Liver (tissue), 9 donors: ENCODE results near the gene INPP4B. TPM values are rescaled to one million over a fixed set of nuclear protein-coding genes. Genes with fewer than 3 reads are reported as not detected.

Source experiments
- DNase-seq: peaks from one replicate; pipeline ENCODE4 v3.0.0-alpha.2; 2017; ENCODE audit warnings: low spot score
- H3K27ac ChIP-seq, 2 donors: one replicate each; pipeline ENCODE4 v1.7.0; 2013; ENCODE audit warnings: inconsistent platforms in 2 of 2, low read length in 2 of 2, control low read depth in 1 of 2, low read depth in 1 of 2, mild to moderate bottlenecking in 1 of 2
- H3K27me3 ChIP-seq, 4 donors: one replicate each; pipeline versions ENCODE4 v1.6.1 to v1.7.0; 2013; ENCODE audit warnings: low read length in 3 of 4, inconsistent platforms in 1 of 4, mild to moderate bottlenecking in 1 of 4, moderate library complexity in 1 of 4; ENCODE audit not compliant: control insufficient read depth in 4 of 4, insufficient read depth in 4 of 4
- H3K36me3 ChIP-seq, 4 donors: one replicate each; pipeline versions ENCODE4 v1.6.1 to v1.7.0; 2013; ENCODE audit warnings: low read length in 3 of 4, mild to moderate bottlenecking in 3 of 4, low read depth in 1 of 4, moderate library complexity in 1 of 4; ENCODE audit not compliant: control insufficient read depth in 4 of 4, insufficient read depth in 3 of 4
- H3K4me1 ChIP-seq, 4 donors: one replicate each; pipeline versions ENCODE4 v1.6.1 to v1.7.0; 2013; ENCODE audit warnings: low read length in 3 of 4, mild to moderate bottlenecking in 3 of 4, moderate library complexity in 1 of 4; ENCODE audit not compliant: control insufficient read depth in 4 of 4, insufficient read depth in 4 of 4
- H3K4me3 ChIP-seq, 3 donors: one replicate each; pipeline versions ENCODE4 v1.6.1 to v1.7.0; 2013; ENCODE audit warnings: low read length in 3 of 3, control low read depth in 1 of 3, low read depth in 1 of 3, mild to moderate bottlenecking in 1 of 3
- H3K9ac ChIP-seq, 2 donors: one replicate each; pipeline ENCODE4 v1.7.0; 2013; ENCODE audit warnings: low read length in 2 of 2, mild to moderate bottlenecking in 2 of 2, moderate library complexity in 2 of 2, control low read depth in 1 of 2, low read depth in 1 of 2
- H3K9me3 ChIP-seq, 4 donors: one replicate each; pipeline versions ENCODE4 v1.6.1 to v1.7.0; 2013; ENCODE audit warnings: low read length in 3 of 4; ENCODE audit not compliant: control insufficient read depth in 4 of 4
- ATF3 ChIP-seq: IDR thresholded peaks from 2 replicates; pipeline ENCODE4 v1.6.1; 2016; ENCODE audit warnings: antibody characterized with exemption
- FOXA1 ChIP-seq: IDR thresholded peaks from 2 replicates; pipeline ENCODE4 v1.6.1; 2016; ENCODE audit warnings: antibody characterized with exemption
- FOXA2 ChIP-seq: IDR thresholded peaks from 2 replicates; pipeline ENCODE4 v1.6.1; 2016; ENCODE audit warnings: antibody characterized with exemption
- GABPA ChIP-seq, 2 donors: IDR thresholded peaks in 1 of 2; conservative IDR thresholded peaks in 1 of 2; 2 replicates each; pipeline ENCODE4 v1.6.1; 2016; ENCODE audit warnings: antibody characterized with exemption in 2 of 2, mild to moderate bottlenecking in 1 of 2, moderate library complexity in 1 of 2
- HNF4A ChIP-seq, 2 donors: conservative IDR thresholded peaks; 2 replicates each; pipeline ENCODE4 v1.6.1; 2016; ENCODE audit warnings: antibody characterized with exemption in 2 of 2, mild to moderate bottlenecking in 2 of 2
- HNF4G ChIP-seq: IDR thresholded peaks from 2 replicates; pipeline ENCODE4 v1.6.1; 2016; ENCODE audit warnings: antibody characterized with exemption
- JUND ChIP-seq, 2 donors: IDR thresholded peaks; 2 replicates each; pipeline ENCODE4 v1.6.1; 2016; ENCODE audit warnings: antibody characterized with exemption in 2 of 2
- NR2F2 ChIP-seq: IDR thresholded peaks from 2 replicates; pipeline ENCODE4 v1.6.1; 2016; ENCODE audit warnings: antibody characterized with exemption
- RAD21 ChIP-seq, 2 donors: IDR thresholded peaks; 2 replicates each; pipeline ENCODE4 v1.6.1; 2016; ENCODE audit warnings: antibody characterized with exemption in 2 of 2, mild to moderate bottlenecking in 2 of 2
- RXRA ChIP-seq, 2 donors: IDR thresholded peaks; 2 replicates each; pipeline ENCODE4 v1.6.1; 2017 to 2018; ENCODE audit warnings: antibody characterized with exemption in 2 of 2, mild to moderate bottlenecking in 1 of 2
- SP1 ChIP-seq: IDR thresholded peaks from 2 replicates; pipeline ENCODE4 v1.6.1; 2018; ENCODE audit warnings: antibody characterized with exemption, mild to moderate bottlenecking
- TAF1 ChIP-seq: conservative IDR thresholded peaks from 2 replicates; pipeline ENCODE4 v1.6.1; 2016; ENCODE audit warnings: antibody characterized with exemption, mild to moderate bottlenecking
- YY1 ChIP-seq: IDR thresholded peaks from 2 replicates; pipeline ENCODE4 v1.6.1; 2016; ENCODE audit warnings: antibody characterized with exemption, mild to moderate bottlenecking
- ZBTB33 ChIP-seq: IDR thresholded peaks from 2 replicates; pipeline ENCODE4 v1.6.1; 2016; ENCODE audit warnings: antibody characterized with exemption
- WGBS: extraction: QIAGEN DNeasy Blood & Tissue Kit; methylation state at CpG from one replicate; pipeline ENCODE4 v1.1.7; 2013; 5-methylcytosine and 5-hydroxymethylcytosine counted together
- polyA plus RNA-seq, 2 donors: library from polyadenylated mRNA; stranded (reverse) in 1 of 2; unstranded in 1 of 2; fragments of 200-250 nt in 1 of 2; fragments of >200 nt in 1 of 2; fragmentation: Nextera tagmentation in 1 of 2; extraction: Ambion mirVana in 1 of 2; gene quantifications; one replicate each; pipeline versions ENCODE4 v1.2.1 to v1.2.3, GENCODE V29; 2013 to 2015
- total RNA-seq, 2 donors: library from RNA; depleted of rRNA; stranded (reverse); fragments of >200 nt; gene quantifications; one replicate each; pipeline ENCODE4 v1.2.3, GENCODE V29; 2014
- TF ChIP-seq, protein P1 (sequence below): IDR thresholded peaks from 2 replicates; pipeline ENCODE4 v1.6.1; 2016; ENCODE audit warnings: antibody characterized with exemption
- TF ChIP-seq, protein P2 (sequence below): fragments of 150-350 bp; IDR thresholded peaks from 2 replicates; pipeline ENCODE4 v1.5.1; 2017; ENCODE audit warnings: improper control_type of control experiment, low read depth, low read length; ENCODE audit not compliant: missing input control
- donor health status: healthy.
- donor health status: healthy.
- donor health status: healthy.
- donor health status: healthy.
- donor health status: healthy.

Gene INPP4B
- total and polyA plus RNA-seq, 4 donors = 0.43 to 2.8 (median 1.6) TPM

GRCh38 chr4:142336251-142336934 lies 509.7 kb downstream of the INPP4B start:
- Histone ChIP-seq H3K9ac (no peak overlapping the region), H3K27me3 (no peaks in the 10 kb centered on the region), H3K36me3 (no peaks in the 10 kb centered on the region), H3K27ac (no peak overlapping the region), H3K4me1 (no peaks in the 10 kb centered on the region), H3K4me3 (no peak overlapping the region), H3K9me3 (peaks cover 0 to 2% (median 0%) of the 10 kb centered on the region in 4 donors)
- DNase-seq = no peak
- WGBS = 90% methylated on average over 12 of the region's 12 CpGs
- TF ChIP-seq RAD21 (IDR thresholded peaks at IDR 0.05) = no peak
- no peak for TF ChIP-seq SP1
- TF ChIP-seq ZBTB33 = no peak
- TF ChIP-seq NR2F2 = no peak
- no peak for TF ChIP-seq FOXA1
- no peak for TF ChIP-seq HNF4G
- TF ChIP-seq, protein P1, sequence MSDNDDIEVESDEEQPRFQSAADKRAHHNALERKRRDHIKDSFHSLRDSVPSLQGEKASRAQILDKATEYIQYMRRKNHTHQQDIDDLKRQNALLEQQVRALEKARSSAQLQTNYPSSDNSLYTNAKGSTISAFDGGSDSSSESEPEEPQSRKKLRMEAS = no peak
- no peak for TF ChIP-seq TAF1
- no peak for TF ChIP-seq GABPA (IDR thresholded peaks at IDR 0.05 in 1 of 2, conservative IDR thresholded peaks at IDR 0.05 in 1 of 2)
- no peak for TF ChIP-seq JUND (IDR thresholded peaks at IDR 0.05)
- TF ChIP-seq HNF4A (conservative IDR thresholded peaks at IDR 0.05) = no peak
- TF ChIP-seq FOXA2 = no peak
- no peak for TF ChIP-seq YY1
- TF ChIP-seq ATF3 = no peak
- no peak for TF ChIP-seq RXRA (IDR thresholded peaks at IDR 0.05)
- TF ChIP-seq, protein P2, sequence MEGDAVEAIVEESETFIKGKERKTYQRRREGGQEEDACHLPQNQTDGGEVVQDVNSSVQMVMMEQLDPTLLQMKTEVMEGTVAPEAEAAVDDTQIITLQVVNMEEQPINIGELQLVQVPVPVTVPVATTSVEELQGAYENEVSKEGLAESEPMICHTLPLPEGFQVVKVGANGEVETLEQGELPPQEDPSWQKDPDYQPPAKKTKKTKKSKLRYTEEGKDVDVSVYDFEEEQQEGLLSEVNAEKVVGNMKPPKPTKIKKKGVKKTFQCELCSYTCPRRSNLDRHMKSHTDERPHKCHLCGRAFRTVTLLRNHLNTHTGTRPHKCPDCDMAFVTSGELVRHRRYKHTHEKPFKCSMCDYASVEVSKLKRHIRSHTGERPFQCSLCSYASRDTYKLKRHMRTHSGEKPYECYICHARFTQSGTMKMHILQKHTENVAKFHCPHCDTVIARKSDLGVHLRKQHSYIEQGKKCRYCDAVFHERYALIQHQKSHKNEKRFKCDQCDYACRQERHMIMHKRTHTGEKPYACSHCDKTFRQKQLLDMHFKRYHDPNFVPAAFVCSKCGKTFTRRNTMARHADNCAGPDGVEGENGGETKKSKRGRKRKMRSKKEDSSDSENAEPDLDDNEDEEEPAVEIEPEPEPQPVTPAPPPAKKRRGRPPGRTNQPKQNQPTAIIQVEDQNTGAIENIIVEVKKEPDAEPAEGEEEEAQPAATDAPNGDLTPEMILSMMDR = no peak

GRCh38 chr4:142334931-142335330 lies 511.2 kb downstream of the INPP4B start:
- DNase-seq = no peak
- Histone ChIP-seq H3K9me3 (peaks cover 0 to 2% (median 0%) of the 10 kb centered on the region in 4 donors), H3K4me1 (no peaks in the 10 kb centered on the region), H3K27ac (no peak overlapping the region), H3K4me3 (no peak overlapping the region), H3K9ac (no peak overlapping the region), H3K27me3 (no peaks in the 10 kb centered on the region), H3K36me3 (no peaks in the 10 kb centered on the region)
- TF ChIP-seq, protein P1 = no peak
- TF ChIP-seq SP1 (no peak), NR2F2 (peak; percentile 9)
